ENCODE results near the gene TTC9C. TPM values are rescaled to one million over a fixed set of nuclear protein-coding genes. Genes with fewer than 3 reads are reported as not detected.

Gene TTC9C
- total and polyA plus RNA-seq, 2 of the 8 experiments (the other 6 are each of a cell fraction or from before 2014, with no cell fraction given): 25.4 to 34.1 TPM

- TF ChIP-seq CHD7 (IDR thresholded peaks at IDR 0.05; ENCODE audit: insufficient replicate concordance, low read length) (no peak), KDM4A (IDR thresholded peaks at IDR 0.05; ENCODE audit: low read depth, low read length, severe bottlenecking) (peak; percentile 25), SAP30 (IDR thresholded peaks at IDR 0.05; ENCODE audit: insufficient read depth, insufficient replicate concordance, low read length) (peak; percentile 92), POLR2A (IDR thresholded peaks at IDR 0.05; ENCODE audit: control extremely low read depth in 1 of 2, low read depth in 2 of 2, low read length in 2 of 2) (0 out of 3 replicates have a peak, but pooled peaks of 1 of the 2 experiments have one; percentile 33), GABPA (IDR thresholded peaks at IDR 0.05; ENCODE audit: borderline replicate concordance, insufficient read depth, low read length) (peak; percentile 89), EZH2 (IDR thresholded peaks at IDR 0.05; ENCODE audit: low read depth, low read length, severe bottlenecking) (no peak)
These were observed at the start of gene TTC9C (continued) for GRCh38 chr11:62728171-62728988.

Measured in H1 (cell line).